GM21723 (cell line): ENCODE measurements around the gene CMBL.
"Not testable (repeated sequence)": the region's sequence is repeated elsewhere in the genome, so short reads cannot be mapped to it uniquely, and the experiment has no call there.

ENCODE experiments used
- ATAC-seq: cut with Tn5 transposase; IDR thresholded peaks from one replicate; pipeline ENCODE4 v1.9.1; 2021; ENCODE audit warnings: mild to moderate bottlenecking, moderate library complexity; ENCODE audit not compliant: unreplicated experiment

Gene CMBL

DNA sequence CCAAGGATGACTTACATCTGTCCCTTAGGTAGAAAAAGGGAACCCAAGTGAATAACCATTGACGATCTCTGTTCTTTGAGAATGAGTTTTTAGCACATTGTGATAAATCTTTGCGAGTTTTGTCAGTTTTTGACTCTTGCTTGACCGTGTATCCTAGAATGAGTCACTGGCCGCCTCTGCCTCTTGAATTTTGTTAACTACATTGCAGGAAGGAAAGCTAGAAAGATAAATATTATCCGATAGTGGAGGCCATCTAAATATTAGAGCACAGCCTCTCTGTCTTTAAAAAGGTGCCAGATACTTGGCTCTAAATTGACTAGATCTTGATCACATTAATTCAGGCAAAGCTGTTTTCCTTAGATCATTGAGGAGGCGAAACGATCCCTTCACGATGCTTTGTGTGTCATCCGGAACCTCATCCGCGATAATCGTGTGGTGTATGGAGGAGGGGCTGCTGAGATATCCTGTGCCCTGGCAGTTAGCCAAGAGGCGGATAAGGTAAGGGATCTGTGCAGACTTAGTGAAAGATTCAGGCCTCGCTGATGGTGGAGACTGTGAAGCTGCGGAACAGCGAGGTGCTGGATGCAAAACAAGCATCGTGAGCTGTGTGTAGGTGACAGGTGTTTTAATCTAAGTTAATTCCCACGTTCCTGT, 45.5 kb downstream of the CMBL start:
- ATAC-seq: no peak

GRCh38 chr5:10261065-10261464, 46.6 kb downstream of the CMBL start:
- no peak for ATAC-seq

DNA sequence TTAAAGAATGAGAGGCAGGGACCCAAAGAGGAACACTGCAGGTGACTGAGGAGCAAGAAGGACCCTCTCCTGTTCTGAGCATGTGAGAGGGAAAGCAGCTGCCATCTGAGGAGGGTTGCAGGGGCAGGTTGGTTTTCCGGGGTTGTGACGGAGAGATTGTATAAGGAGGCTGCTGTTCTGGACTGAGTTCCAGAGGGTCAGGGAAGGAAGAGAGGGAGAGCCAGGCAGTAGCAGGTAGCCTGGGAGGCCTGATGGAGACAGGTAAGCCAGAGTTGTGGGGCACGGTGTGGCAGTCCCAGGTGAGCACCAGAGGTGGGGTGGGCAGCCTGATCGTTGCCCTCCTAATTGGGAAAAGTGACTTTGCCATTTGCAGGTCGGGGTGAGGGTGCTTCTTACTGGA, 47.8 kb downstream of the CMBL start:
- ATAC-seq: no peak

- no peak for ATAC-seq
Observed at GRCh38 chr5:10257870-10258269, 49.8 kb downstream of the CMBL start.

DNA sequence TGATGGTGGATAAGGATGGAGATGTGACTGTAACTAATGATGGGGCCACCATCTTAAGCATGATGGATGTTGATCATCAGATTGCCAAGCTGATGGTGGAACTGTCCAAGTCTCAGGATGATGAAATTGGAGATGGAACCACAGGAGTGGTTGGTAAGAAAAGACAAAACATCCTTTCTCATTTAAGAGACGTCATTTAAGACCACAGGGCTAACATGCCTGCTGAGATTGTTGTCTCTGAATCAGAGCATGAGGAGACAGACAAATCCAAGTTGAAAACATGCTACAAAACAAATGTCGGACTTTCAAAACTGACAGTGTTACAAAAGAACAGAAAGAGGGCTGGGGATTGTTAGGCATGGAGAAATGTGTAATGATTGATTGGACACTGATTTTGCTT, 53.0 kb downstream of the CMBL start:
- no peak for ATAC-seq

GRCh38 chr5:10253390-10253789, 54.3 kb downstream of the CMBL start:
- no peak for ATAC-seq

DNA sequence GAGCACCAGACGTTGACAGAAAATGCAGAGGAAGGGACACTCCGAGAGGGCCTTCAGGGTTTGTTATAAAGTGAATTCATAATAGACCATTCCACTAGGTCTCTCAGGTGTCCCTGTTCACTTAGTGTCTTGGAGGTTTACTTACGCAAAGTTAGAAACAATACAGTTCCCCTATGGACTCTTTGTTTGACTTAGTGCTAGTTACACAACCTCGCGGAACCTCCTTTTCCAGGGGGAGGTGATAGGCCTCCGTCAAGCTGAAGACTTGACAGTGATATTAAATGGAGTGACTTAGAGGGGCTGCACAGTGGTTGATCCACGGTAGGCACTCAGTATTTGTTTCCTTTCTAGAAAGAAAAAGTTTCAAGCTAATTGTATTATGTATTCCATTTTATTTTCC, 56.3 kb downstream of the CMBL start:
- no peak for ATAC-seq

DNA sequence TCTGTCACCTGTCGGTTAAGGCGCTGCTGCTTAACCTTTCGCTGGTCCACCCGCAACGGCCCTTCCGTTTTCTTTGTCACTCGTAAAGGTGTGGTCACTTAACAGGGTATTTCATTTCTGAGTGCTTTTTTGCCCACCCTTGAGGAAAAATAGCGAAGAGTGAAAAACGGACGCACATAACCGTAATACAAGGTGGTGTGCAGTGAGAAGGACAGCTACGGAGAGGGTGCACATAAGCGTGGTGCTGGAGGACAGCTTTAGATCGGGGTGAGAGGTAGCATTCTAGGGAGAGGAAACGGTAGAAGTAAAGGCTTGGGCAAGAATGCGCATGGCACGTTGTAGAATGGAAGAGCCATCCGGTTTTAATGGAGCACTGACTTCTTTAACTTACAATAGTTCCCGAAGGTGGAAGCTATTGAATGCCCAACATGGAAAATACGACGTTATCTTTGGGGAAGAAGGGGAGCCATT, 56.9 kb downstream of the CMBL start:
- peak; percentile 28 for ATAC-seq

DNA sequence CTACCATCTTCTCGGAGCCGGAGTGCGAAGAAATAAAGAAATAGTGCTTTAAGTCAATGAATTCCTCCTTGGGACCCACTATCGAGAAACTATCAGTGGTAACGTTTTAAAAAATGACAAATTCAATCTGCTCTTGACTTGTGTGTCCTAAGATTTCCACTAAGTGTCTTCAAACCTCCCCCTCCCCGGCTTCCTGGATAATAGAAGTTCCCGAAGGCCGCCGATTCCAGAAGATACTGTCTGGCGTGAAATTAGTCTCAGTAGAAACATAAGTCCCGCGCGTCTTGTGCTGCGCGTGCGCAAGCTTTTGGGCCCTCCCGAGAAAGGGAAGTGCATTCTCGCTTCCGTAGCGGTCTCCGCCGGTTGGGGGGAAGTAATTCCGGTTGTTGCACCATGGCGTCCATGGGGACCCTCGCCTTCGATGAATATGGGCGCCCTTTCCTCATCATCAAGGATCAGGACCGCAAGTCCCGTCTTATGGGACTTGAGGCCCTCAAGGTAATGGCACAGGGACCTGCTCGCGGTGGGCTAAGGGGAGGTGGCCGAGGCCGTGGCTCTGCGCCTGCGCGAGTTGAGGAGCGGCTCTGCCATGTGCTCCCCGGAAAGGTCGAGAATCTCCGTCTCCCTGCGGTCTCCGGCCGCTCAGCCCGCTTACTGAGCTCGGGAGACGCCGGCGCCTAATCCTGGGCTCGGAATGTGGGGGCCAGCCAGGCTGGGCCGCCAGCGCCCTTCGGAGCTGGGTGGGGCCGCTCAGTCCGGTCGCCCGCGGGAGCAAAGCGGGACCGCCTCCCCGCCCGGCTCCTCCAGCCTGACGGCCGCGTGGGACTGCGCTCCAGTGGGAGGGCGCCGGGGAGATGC, 57.5 kb downstream of the CMBL start, which contains the start of gene CCT5:
TSS of gene CCT5 (plus strand) at position 333 of the 858 bp plus-strand sequence. CDS start at position 394, 61 bp downstream.
- peak; percentile 84 for ATAC-seq

GRCh38 chr5:10248378-10249260, 59.1 kb downstream of the CMBL start:
- ATAC-seq: peak; percentile 8

GRCh38 chr5:10247217-10247616, 60.5 kb downstream of the CMBL start:
- ATAC-seq: not testable (repeated sequence)

GRCh38 chr5:10246761-10247160, 60.9 kb downstream of the CMBL start:
- no peak for ATAC-seq

DNA sequence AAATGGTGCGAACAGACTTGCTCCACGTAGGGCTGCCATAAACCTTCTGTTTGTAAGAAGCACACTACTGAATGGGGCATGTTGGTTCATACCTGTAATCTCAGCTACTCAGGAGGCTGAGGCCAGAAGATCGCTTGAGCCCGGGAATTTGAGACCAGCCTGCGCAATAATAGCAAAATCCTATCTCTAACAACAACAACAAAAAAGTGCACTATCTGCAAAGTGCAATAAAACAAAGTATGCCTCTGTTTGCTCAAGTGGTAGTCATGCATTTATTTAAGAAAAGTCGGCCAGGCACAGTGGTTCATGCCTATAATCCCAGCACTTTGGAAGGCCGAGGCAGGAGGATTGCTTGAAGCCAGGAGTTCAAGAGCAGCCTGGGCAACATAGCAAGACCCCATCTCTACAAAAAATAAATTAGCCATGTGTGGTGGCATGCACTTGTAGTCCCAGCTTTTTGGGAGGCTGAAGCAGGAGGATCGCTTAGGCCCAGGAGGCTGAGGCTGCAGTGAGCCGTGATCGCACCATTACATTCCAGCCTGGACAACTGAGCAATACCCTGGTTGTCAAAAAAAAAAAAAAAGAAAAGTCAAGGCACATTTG, 63.3 kb downstream of the CMBL start:
- ATAC-seq: no peak

- no peak for ATAC-seq
Observed at GRCh38 chr5:10243660-10244240, 64.0 kb downstream of the CMBL start.

- ATAC-seq: no peak
Observed at GRCh38 chr5:10235350-10235749, 72.4 kb downstream of the CMBL start.

DNA sequence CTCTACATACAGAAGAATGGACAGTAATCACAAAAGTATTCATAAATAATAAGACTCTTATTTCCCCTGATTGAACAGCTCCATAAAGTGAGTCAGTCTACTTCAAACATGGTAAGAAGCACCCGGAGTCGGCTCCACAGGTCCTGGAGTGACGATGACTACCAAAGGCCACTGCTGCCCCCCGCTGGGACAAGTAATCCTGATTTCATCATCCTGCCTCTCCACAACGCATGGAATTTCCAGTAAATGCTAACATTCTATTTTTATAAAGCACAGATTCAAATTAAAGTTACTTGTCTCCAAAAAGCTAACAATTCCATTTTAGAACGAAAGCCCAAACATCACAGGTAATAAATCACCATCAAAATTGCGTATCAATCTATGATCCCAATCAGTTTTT, 74.2 kb downstream of the CMBL start:
- ATAC-seq: no peak

GRCh38 chr5:10233011-10233410, 74.7 kb downstream of the CMBL start:
- ATAC-seq: no peak

GRCh38 chr5:10232386-10232785, 75.3 kb downstream of the CMBL start:
- ATAC-seq: no peak

GRCh38 chr5:10229306-10230048, 78.2 kb downstream of the CMBL start:
- no peak for ATAC-seq

DNA sequence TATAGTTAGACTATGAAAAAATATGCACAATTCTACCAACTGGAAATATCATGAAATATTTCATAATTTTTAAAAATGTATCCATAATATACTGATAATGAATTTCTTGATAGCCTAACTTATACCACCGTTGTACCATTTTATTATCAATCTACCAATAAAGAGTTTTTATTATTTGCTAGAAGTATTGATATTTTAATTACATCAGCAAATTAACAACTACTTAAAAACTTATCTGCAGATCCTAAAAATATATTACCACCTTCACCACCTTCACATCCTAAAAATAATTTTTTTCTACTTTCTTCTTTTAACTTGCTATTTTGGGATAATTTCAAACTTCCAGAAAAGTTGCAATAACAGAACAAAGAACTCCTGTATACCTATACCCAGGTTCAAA, 79.4 kb downstream of the CMBL start:
- ATAC-seq: no peak
